GM19468 (cell line): ENCODE data around the gene SNAPC4.
"Not testable (repeated sequence)": the region's sequence is repeated elsewhere in the genome, so short reads cannot be mapped to it uniquely, and the experiment has no call there.

Experiments
- ATAC-seq: cut with Tn5 transposase; IDR thresholded peaks from one replicate; pipeline ENCODE4 v1.9.1; 2021; ENCODE audit warnings: mild to moderate bottlenecking, moderate library complexity, moderate number of reproducible peaks; ENCODE audit not compliant: unreplicated experiment; ENCODE audit errors: extremely low read depth

The SNAPC4 gene

GRCh38 chr9:136433043-136433715 is 33.2 kb upstream of the SNAPC4 start:
- no peak for ATAC-seq

DNA sequence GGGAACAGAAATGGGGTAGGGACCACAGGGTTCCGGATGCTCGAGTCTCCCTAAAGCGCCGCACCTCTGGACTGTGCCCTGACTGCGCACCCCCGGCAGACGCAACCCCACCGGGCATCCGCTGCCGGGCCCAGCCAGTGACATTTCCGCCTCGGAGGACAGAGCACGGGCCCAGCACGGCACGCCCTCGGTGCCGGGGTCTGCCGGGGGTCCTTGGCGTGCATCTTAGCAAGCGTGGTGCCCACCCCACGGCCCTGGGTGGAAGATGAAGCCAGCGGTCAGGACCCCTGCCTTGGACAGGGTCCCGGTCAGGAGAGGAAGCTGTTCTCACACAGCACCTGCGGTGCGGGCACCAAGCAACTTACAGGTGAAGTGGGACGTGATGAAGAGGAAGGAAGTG is 32.6 kb upstream of the SNAPC4 start:
- no peak for ATAC-seq

GRCh38 chr9:136431782-136432350 is 31.9 kb upstream of the SNAPC4 start:
- ATAC-seq = no peak

- no peak for ATAC-seq
These were observed 30.7 kb upstream of the SNAPC4 start for GRCh38 chr9:136430588-136431234.

DNA sequence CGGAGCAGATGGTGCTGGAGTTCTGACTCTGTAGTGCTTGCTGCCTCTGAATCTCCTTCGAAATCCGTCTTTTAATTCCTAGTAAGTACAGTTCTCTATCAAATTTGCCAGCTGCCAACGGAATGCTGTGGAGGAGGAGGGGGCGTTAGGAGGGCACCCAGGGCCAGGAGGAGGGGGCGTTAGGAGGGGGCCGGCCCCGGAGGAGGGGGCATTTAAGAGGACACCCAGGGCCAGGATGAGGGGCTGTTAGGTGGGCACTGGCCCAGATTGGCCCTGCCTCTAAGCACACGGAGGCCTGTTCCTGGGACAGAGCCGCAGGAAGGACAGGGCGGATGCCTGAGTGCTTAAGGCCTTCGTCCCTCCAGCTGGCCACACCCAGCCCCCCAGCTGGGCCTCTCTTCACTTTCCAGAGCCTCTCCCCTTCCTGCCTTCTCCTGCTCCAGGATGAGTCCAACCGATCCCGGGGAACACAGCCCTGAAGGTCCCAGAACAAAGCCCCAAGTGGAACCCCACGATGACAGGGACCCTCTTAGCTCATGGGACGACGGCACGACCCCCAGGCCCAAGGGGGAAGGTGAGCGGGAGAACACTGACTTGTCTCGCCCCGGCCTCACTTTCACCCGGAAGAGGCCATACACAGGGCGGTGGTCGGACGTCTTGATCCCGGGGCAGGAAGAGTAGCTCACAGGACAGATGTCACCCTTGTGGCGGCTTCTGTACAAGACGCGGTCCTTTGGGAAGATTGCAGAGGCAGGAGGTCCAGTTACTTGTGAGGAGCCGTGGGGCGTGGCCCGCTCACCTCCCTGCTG is 29.9 kb upstream of the SNAPC4 start:
- no peak for ATAC-seq

DNA sequence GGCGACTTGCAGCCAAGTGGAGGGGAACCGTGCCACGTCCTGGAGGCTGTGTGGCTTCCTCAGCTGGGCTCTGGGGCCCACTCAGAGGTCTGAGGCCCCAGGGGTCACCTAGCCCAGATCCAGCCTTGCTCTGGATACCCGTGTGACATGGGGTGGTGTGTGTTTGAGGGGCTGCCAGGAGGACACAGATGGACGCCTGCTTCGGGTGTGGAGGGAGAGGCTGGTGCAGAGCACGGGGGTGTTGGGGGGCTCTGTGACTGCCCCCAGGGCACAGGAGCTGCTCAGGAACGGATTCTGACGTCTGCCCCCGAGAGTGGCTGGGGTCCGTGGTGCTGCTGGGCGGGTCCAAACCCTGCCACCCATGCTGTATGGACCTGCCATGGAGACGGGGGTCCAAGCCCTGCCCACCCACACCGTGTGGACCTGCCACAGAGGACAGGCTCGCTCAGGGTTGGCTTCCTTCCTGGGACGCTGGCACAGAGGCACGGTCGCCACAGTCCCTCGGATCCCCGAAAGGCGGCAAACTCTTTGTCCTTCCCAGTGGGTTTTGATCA is 29.2 kb upstream of the SNAPC4 start:
- no peak for ATAC-seq

DNA sequence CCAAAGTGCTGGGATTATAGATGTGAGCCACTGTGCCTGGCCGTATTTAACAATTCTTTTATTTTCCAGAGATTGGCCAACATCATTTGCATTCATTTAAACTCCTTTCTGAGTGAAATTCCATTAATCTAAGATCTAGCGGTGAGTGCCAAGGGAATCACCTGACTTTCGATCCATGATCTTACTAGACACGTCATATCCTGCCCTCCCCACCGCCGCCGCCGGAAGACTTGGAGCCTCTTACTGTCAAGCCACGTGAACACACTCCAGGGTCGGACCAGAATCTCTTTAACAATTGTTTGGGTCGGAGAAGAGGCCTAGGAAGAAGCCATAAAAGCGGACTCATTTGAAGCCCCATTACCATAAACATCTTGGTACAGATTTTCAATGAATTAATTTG is 26.8 kb upstream of the SNAPC4 start:
- ATAC-seq = no peak

- ATAC-seq = not testable (repeated sequence)
These were observed 25.4 kb upstream of the SNAPC4 start for GRCh38 chr9:136425367-136425766.

GRCh38 chr9:136424750-136425362 is 24.9 kb upstream of the SNAPC4 start:
- ATAC-seq = no peak

GRCh38 chr9:136423432-136424146 is 23.6 kb upstream of the SNAPC4 start:
- no peak for ATAC-seq

GRCh38 chr9:136422876-136423275 is 22.9 kb upstream of the SNAPC4 start:
- ATAC-seq = no peak

DNA sequence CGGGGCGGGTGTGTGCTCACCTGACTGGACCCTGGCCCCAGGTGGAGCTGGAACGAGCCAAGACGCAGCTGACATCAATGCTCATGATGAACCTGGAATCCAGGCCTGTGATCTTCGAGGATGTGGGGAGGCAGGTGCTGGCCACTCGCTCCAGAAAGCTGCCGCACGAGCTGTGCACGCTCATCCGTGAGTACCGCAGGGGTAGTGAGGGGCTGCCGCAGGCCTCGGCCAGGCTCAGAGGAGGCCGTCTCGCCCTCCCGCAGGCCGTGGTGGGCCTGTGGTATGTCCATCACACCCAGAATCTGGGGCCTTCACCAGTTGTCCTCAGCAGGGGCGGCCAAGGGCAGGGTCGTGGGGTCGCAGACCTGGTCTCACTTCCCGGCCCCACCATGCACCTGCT is 21.8 kb upstream of the SNAPC4 start:
- ATAC-seq = no peak

- no peak for ATAC-seq
These were observed 19.1 kb upstream of the SNAPC4 start for GRCh38 chr9:136419092-136419420.

- no peak for ATAC-seq
These were observed 18.5 kb upstream of the SNAPC4 start for GRCh38 chr9:136418182-136419091.

DNA sequence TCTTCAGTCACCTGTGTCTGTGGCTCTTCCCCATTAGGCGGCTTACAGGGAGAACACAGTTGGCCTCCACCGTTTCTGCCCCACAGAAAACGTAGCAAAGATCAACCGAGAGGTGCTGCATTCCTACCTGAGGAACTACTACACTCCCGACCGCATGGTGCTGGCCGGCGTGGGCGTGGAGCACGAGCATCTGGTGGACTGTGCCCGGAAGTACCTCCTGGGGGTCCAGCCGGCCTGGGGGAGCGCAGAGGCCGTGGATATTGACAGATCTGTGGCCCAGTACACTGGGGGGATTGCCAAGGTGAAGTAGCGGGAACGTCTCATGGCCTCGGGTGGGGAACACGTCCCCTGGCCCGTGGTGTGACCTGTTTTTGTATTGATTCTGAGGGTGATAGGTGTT is 16.9 kb upstream of the SNAPC4 start:
- ATAC-seq = no peak

- ATAC-seq = no peak
These were observed 16.5 kb upstream of the SNAPC4 start for GRCh38 chr9:136416427-136416826.

DNA sequence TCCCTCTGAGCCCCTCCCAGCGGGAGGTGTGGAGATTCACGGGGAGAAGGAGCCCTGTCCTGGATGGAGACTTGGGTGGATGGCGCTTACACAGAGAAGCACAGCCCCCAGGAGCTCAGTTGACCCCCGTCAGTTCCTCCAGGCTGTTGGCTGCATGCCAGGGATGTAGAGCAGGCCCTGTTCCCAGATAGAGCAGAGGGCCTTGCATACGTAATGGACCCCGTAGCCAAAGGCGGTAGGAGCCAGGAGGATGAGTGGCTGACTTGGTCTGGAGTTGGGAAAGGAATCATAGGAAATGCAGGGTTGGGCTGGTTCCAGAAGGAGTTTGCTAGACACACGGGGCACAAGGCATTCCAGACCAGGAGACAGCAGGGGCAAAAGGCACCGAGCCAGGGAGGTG is 13.0 kb upstream of the SNAPC4 start:
- ATAC-seq = no peak

- ATAC-seq = no peak
These were observed 11.4 kb upstream of the SNAPC4 start for GRCh38 chr9:136411378-136411777.
